Measurements from ENCODE around the gene ARTN. TPM values are rescaled to one million over a fixed set of nuclear protein-coding genes. Genes with fewer than 3 reads are reported as not detected.

ARTN gene
- total RNA-seq, 1 donor, result not detected

GRCh38 chr1:43969416-43969745, 35.8 kb downstream of the ARTN start:
- H3K4me3 ChIP-seq (ENCODE audit: low read length), result no peak overlapping the region

GRCh38 chr1:43969746-43970466, 36.3 kb downstream of the ARTN start, which contains the start of gene DPH2:
TSS of gene DPH2 (plus strand) at chr1:43970010. CDS start at chr1:43970176, 166 bp downstream.
- peaks cover 28% of the 10 kb centered on the region for H3K4me1 ChIP-seq (ENCODE audit: insufficient read depth, low read length)
- no peaks in the 10 kb centered on the region for H3K9me3 ChIP-seq (ENCODE audit: low read depth, low read length)
- H3K27me3 ChIP-seq (ENCODE audit: insufficient read depth, low read length), result no peaks in the 10 kb centered on the region
- H3K4me3 ChIP-seq (ENCODE audit: low read length), result peak within 1 kb of the TSS; percentile 76

More at GRCh38 chr1:43969416-43969745, 35.8 kb downstream of the ARTN start:
- peaks cover 28% of the 10 kb centered on the region for H3K4me1 ChIP-seq (ENCODE audit: insufficient read depth, low read length)
- no peaks in the 10 kb centered on the region for H3K9me3 ChIP-seq (ENCODE audit: low read depth, low read length)
- no peaks in the 10 kb centered on the region for H3K27me3 ChIP-seq (ENCODE audit: insufficient read depth, low read length)

DNA sequence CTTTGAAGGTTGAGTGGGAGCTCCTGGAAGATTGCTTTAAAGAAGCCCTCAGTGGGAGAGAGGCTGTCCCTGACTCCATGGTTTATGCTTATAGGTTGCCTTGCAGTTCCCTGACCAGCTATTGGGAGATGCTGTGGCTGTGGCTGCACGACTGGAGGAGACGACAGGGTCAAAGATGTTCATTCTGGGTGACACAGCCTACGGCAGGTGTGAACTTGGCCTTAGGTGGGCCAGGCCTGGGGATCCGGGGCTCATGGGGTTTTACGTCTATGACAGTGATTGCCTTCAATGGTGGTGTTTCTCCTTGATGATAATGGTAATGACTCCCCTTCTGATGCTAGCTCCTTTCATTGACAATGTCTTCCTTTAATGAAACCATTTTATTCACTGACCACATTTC, 36.9 kb downstream of the ARTN start:
- peak overlapping the region; percentile 76 for H3K4me3 ChIP-seq (ENCODE audit: low read length)
- H3K4me1 ChIP-seq (ENCODE audit: insufficient read depth, low read length), result peaks cover 32% of the 10 kb centered on the region
- no peaks in the 10 kb centered on the region for H3K27me3 ChIP-seq (ENCODE audit: insufficient read depth, low read length)
- no peaks in the 10 kb centered on the region for H3K9me3 ChIP-seq (ENCODE audit: low read depth, low read length)

DNA sequence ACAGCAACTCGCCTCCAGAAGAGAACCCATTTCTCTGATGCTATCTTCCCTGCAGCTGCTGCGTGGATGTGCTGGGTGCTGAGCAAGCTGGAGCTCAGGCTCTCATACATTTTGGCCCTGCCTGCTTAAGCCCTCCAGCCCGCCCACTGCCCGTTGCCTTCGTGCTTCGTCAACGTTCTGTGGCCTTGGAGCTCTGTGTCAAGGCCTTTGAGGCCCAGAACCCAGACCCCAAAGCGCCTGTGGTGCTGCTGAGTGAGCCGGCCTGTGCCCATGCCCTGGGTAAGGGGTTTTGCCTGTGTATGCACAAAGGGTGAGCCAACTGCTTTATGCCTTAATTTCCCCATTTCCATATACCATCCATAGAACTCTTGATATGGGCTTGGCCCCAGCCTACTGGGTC, 37.3 kb downstream of the ARTN start:
- Histone ChIP-seq H3K4me1 (ENCODE audit: insufficient read depth, low read length) (peaks cover 36% of the 10 kb centered on the region), H3K9me3 (ENCODE audit: low read depth, low read length) (no peaks in the 10 kb centered on the region), H3K27me3 (ENCODE audit: insufficient read depth, low read length) (no peaks in the 10 kb centered on the region), H3K4me3 (ENCODE audit: low read length) (no peak overlapping the region)

DNA sequence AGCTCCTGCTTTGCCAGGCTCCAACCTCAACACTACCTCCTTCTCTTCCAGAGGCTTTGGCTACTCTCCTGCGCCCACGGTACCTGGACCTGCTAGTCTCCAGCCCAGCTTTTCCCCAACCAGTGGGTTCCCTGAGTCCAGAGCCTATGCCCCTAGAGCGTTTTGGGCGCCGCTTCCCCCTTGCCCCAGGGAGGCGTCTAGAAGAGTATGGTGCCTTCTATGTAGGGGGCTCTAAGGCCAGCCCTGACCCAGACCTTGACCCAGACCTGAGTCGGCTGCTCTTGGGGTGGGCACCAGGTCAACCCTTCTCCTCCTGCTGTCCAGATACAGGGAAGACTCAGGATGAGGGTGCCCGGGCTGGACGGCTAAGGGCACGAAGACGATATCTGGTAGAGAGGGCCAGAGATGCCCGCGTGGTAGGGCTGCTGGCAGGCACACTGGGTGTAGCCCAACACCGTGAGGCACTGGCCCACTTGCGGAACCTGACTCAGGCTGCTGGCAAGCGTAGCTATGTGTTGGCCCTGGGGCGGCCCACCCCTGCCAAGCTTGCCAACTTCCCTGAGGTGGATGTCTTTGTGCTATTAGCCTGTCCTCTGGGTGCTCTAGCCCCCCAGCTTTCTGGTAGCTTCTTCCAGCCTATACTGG, 37.9 kb downstream of the ARTN start:
- Histone ChIP-seq H3K27me3 (ENCODE audit: insufficient read depth, low read length) (no peaks in the 10 kb centered on the region), H3K4me1 (ENCODE audit: insufficient read depth, low read length) (peaks cover 41% of the 10 kb centered on the region), H3K9me3 (ENCODE audit: low read depth, low read length) (no peaks in the 10 kb centered on the region), H3K4me3 (ENCODE audit: low read length) (no peak overlapping the region)

GRCh38 chr1:43973981-43974442, 40.4 kb downstream of the ARTN start:
- peak overlapping the region; percentile 71 for H3K4me3 ChIP-seq (ENCODE audit: low read length)
- H3K27me3 ChIP-seq (ENCODE audit: insufficient read depth, low read length), result no peaks in the 10 kb centered on the region
- H3K9me3 ChIP-seq (ENCODE audit: low read depth, low read length), result no peaks in the 10 kb centered on the region
- peaks cover 66% of the 10 kb centered on the region for H3K4me1 ChIP-seq (ENCODE audit: insufficient read depth, low read length)

DNA sequence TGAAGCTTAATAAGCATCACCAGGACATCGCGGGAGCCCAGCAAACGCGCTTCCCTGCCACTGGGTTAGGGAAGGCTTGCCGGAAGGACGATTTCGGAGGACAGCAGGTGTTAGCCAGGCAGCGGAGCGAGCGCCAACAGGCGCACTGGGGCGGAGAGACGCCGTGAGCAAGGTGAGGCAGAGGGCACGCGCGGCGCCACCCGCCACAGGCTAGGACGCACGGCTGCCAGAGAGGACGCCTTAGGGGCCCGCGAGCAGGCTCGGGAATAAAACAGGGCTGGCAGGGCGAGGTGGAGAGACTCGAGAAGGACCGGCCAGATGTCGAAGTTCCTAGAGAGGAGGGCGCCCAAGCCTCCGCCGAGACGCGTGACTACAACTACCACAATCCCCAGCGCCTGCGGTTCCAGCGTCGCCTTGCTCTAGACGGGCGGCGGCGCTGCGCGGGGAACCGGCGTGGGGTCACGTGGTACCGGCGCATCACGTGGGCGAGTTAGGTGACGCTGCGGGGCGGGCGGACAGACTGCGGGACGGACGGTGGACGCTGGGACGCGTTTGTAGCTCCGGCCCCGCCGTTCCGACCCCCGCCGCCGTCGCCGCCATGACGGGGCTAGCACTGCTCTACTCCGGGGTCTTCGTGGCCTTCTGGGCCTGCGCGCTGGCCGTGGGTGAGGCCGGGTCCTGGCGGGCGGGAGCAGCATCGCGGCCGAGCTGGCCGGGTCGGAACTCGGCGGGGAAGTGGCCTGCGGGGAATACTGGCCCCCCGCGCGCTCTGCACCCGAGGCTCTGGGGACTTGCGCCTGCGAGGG, 41.0 kb downstream of the ARTN start, which contains the start of gene ATP6V0B:
Gene ATP6V0B, plus strand, starts transcription at position 518 of the 806 bp plus-strand sequence. Its CDS starts 81 bp downstream, at position 599.
- no peaks in the 10 kb centered on the region for H3K27me3 ChIP-seq (ENCODE audit: insufficient read depth, low read length)
- peak within 1 kb of the TSS; percentile 71 for H3K4me3 ChIP-seq (ENCODE audit: low read length)
- peaks cover 61% of the 10 kb centered on the region for H3K4me1 ChIP-seq (ENCODE audit: insufficient read depth, low read length)
- no peaks in the 10 kb centered on the region for H3K9me3 ChIP-seq (ENCODE audit: low read depth, low read length)

GRCh38 chr1:43975249-43975961, 41.8 kb downstream of the ARTN start:
- Histone ChIP-seq H3K9me3 (ENCODE audit: low read depth, low read length) (no peaks in the 10 kb centered on the region), H3K27me3 (ENCODE audit: insufficient read depth, low read length) (no peaks in the 10 kb centered on the region), H3K4me3 (ENCODE audit: low read length) (peak overlapping the region; percentile 71), H3K4me1 (ENCODE audit: insufficient read depth, low read length) (peaks cover 61% of the 10 kb centered on the region)

DNA sequence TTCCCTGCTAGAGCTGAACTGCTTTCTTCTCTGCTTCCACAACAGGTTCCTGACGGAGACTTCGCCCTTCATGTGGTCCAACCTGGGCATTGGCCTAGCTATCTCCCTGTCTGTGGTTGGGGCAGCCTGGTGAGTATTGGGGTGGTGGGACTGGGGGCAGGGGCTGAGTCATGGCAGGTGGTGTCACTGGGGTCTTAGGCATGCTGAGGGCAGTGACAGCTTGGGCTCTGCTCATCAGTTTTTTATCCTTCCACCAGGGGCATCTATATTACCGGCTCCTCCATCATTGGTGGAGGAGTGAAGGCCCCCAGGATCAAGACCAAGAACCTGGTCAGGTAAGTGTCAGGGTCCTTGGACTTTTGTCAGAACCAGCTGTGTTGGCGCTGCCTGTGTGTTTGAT, 42.4 kb downstream of the ARTN start:
- Histone ChIP-seq H3K9me3 (ENCODE audit: low read depth, low read length) (no peaks in the 10 kb centered on the region), H3K4me1 (ENCODE audit: insufficient read depth, low read length) (peaks cover 54% of the 10 kb centered on the region), H3K4me3 (ENCODE audit: low read length) (peak overlapping the region; percentile 71), H3K27me3 (ENCODE audit: insufficient read depth, low read length) (no peaks in the 10 kb centered on the region)

GRCh38 chr1:43976890-43977289, 43.3 kb downstream of the ARTN start:
- Histone ChIP-seq H3K4me3 (ENCODE audit: low read length) (no peak overlapping the region), H3K27me3 (ENCODE audit: insufficient read depth, low read length) (no peaks in the 10 kb centered on the region), H3K4me1 (ENCODE audit: insufficient read depth, low read length) (peaks cover 50% of the 10 kb centered on the region), H3K9me3 (ENCODE audit: low read depth, low read length) (no peaks in the 10 kb centered on the region)

GRCh38 chr1:43977376-43978263, 44.0 kb downstream of the ARTN start:
- Histone ChIP-seq H3K27me3 (ENCODE audit: insufficient read depth, low read length) (no peaks in the 10 kb centered on the region), H3K4me3 (ENCODE audit: low read length) (no peak overlapping the region), H3K4me1 (ENCODE audit: insufficient read depth, low read length) (peaks cover 55% of the 10 kb centered on the region), H3K9me3 (ENCODE audit: low read depth, low read length) (no peaks in the 10 kb centered on the region)

GRCh38 chr1:43978264-43978550, 44.6 kb downstream of the ARTN start:
- peaks cover 60% of the 10 kb centered on the region for H3K4me1 ChIP-seq (ENCODE audit: insufficient read depth, low read length)
- H3K4me3 ChIP-seq (ENCODE audit: low read length), result no peak overlapping the region
- H3K27me3 ChIP-seq (ENCODE audit: insufficient read depth, low read length), result no peaks in the 10 kb centered on the region
- H3K9me3 ChIP-seq (ENCODE audit: low read depth, low read length), result no peaks in the 10 kb centered on the region

GRCh38 chr1:43978551-43979260, 45.1 kb downstream of the ARTN start, which contains the start of gene B4GALT2:
TSS of gene B4GALT2 (plus strand) at chr1:43979210. CDS start at chr1:43981161, 1,951 bp downstream.
- Histone ChIP-seq H3K4me1 (ENCODE audit: insufficient read depth, low read length) (peaks cover 60% of the 10 kb centered on the region), H3K27me3 (ENCODE audit: insufficient read depth, low read length) (no peaks in the 10 kb centered on the region), H3K4me3 (ENCODE audit: low read length) (peak within 1 kb of the TSS; percentile 18), H3K9me3 (ENCODE audit: low read depth, low read length) (no peaks in the 10 kb centered on the region)

All from mononuclear cell (primary cell).